GDM1 (cell line): ENCODE measurements around the gene ANKRD55.
A peak's percentile ranks its signal among the peaks of the same experiment; 100 is the strongest.

Experiments used
- DNase-seq: peaks from one replicate; lab custom pipeline; 2025; lab: John Stamatoyannopoulos, UW

ANKRD55 gene

GRCh38 chr5:56077796-56078233 lies 155.3 kb downstream of the ANKRD55 start:
- DNase-seq = no peak

GRCh38 chr5:56076486-56076885 lies 156.6 kb downstream of the ANKRD55 start:
- no peak for DNase-seq

GRCh38 chr5:56075361-56075760 lies 157.8 kb downstream of the ANKRD55 start:
- DNase-seq = no peak

GRCh38 chr5:56072863-56073766 lies 160.0 kb downstream of the ANKRD55 start:
- DNase-seq = no peak

- no peak for DNase-seq
Observed at GRCh38 chr5:56071470-56071869, 161.7 kb downstream of the ANKRD55 start.

GRCh38 chr5:56070851-56071465 lies 162.2 kb downstream of the ANKRD55 start:
- DNase-seq = peak; percentile 31

GRCh38 chr5:56069652-56070226 lies 163.4 kb downstream of the ANKRD55 start:
- DNase-seq = no peak

- no peak for DNase-seq
Observed at GRCh38 chr5:56066931-56067450, 166.1 kb downstream of the ANKRD55 start.

- no peak for DNase-seq
Observed at GRCh38 chr5:56064984-56065383, 168.1 kb downstream of the ANKRD55 start.

GRCh38 chr5:56060276-56061110 lies 172.6 kb downstream of the ANKRD55 start:
- no peak for DNase-seq

GRCh38 chr5:56059854-56060253 lies 173.3 kb downstream of the ANKRD55 start:
- DNase-seq = no peak

GRCh38 chr5:56056875-56057274 lies 176.3 kb downstream of the ANKRD55 start:
- no peak for DNase-seq

GRCh38 chr5:56055859-56056258 lies 177.3 kb downstream of the ANKRD55 start:
- DNase-seq = no peak

- no peak for DNase-seq
Observed at GRCh38 chr5:56055287-56055686, 177.8 kb downstream of the ANKRD55 start.

GRCh38 chr5:56054666-56055065 lies 178.5 kb downstream of the ANKRD55 start:
- no peak for DNase-seq

- no peak for DNase-seq
Observed at GRCh38 chr5:56053363-56053762, 179.8 kb downstream of the ANKRD55 start.

GRCh38 chr5:56052735-56053134 lies 180.4 kb downstream of the ANKRD55 start:
- no peak for DNase-seq

GRCh38 chr5:56050551-56051255 lies 182.4 kb downstream of the ANKRD55 start:
- peak; percentile 49 for DNase-seq
